Stomach (tissue), 4 donors: ENCODE data around the gene DNAJB8.

Source experiments
- CTCF ChIP-seq, 7 experiments: fragments of 450-650 bp in 4 of 7; fragments of 200-600 bp in 3 of 7; sonication (generic) in 3 of 7; IDR thresholded peaks; one replicate each; pipeline ENCODE4 v1.5.1; 2016 to 2019; ENCODE audit warnings: antibody characterized with exemption in 7 of 7, control low read depth in 2 of 7, mild to moderate bottlenecking in 1 of 7
- POLR2AphosphoS5 ChIP-seq, 3 donors: sonication (generic); formaldehyde crosslinking; IDR thresholded peaks; one replicate each; pipeline ENCODE4 v1.6.1; 2016; ENCODE audit warnings: antibody characterized with exemption in 3 of 3

- TF ChIP-seq POLR2AphosphoS5 (IDR thresholded peaks at IDR 0.05) (no peak), CTCF (IDR thresholded peaks at IDR 0.05) (no peak)
Observed at GRCh38 chr3:128421966-128422365, 44.7 kb downstream of the DNAJB8 start.
